SK-N-MC (cell line): ENCODE data around the gene CCDC192.

Experiments
- EZH2 ChIP-seq: fragments of 200-600 bp; sonication (generic); IDR thresholded peaks from one replicate; pipeline ENCODE4 v1.6.1; 2017; ENCODE audit warnings: antibody characterized with exemption
- POLR2AphosphoS5 ChIP-seq: IDR thresholded peaks from 2 replicates; pipeline ENCODE4 v1.6.1; 2012; ENCODE audit warnings: mild to moderate bottlenecking, low read depth, low read length, borderline replicate concordance

- TF ChIP-seq POLR2AphosphoS5 (no peak), EZH2 (no peak)
Observed at GRCh38 chr5:127706691-127707090, 3.5 kb downstream of the CCDC192 start.
